Measurements from ENCODE around the gene TRAP1. TPM values are rescaled to one million over a fixed set of nuclear protein-coding genes. Genes with fewer than 3 reads are reported as not detected.

TRAP1 gene
- total RNA-seq, 3 donors from 2014 or later = 44.8 to 69.5 (median 51.4) TPM

DNA sequence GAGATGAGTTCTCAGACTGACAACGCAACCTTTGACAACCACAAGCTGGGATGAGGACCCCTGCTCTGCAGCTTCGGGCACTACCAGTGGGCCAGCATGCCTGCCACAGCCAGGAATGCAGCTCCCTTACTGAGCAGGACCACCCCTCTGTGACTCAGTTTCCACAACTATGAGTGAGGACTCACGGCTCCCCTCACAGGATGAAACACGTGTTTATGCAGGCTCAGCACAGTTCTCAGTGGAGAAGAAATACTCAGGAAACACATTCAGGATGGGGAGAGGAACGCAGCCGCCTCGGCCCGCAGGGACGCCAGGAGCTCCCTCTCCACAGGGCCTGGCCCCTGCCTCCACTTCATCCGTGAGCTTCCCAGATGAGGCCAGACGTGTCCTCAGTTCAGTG is 48.7 kb downstream of the TRAP1 start:
- Histone ChIP-seq H3K4me3 (no peak overlapping the region), H3K4me1 (no peaks in the 10 kb centered on the region), H3K27me3 (no peaks in the 10 kb centered on the region), H3K9me3 (no peaks in the 10 kb centered on the region), H3K27ac (no peak overlapping the region), H3K36me3 (no peaks in the 10 kb centered on the region)
- TF ChIP-seq, protein P1, sequence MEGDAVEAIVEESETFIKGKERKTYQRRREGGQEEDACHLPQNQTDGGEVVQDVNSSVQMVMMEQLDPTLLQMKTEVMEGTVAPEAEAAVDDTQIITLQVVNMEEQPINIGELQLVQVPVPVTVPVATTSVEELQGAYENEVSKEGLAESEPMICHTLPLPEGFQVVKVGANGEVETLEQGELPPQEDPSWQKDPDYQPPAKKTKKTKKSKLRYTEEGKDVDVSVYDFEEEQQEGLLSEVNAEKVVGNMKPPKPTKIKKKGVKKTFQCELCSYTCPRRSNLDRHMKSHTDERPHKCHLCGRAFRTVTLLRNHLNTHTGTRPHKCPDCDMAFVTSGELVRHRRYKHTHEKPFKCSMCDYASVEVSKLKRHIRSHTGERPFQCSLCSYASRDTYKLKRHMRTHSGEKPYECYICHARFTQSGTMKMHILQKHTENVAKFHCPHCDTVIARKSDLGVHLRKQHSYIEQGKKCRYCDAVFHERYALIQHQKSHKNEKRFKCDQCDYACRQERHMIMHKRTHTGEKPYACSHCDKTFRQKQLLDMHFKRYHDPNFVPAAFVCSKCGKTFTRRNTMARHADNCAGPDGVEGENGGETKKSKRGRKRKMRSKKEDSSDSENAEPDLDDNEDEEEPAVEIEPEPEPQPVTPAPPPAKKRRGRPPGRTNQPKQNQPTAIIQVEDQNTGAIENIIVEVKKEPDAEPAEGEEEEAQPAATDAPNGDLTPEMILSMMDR (IDR thresholded peaks at IDR 0.05) = no peak
- TF ChIP-seq POLR2AphosphoS5 (IDR thresholded peaks at IDR 0.05) = no peak
- intact Hi-C loops (cut with DNase I; ENCODE audit: low total_unique reads) = no loop called here
- no peak for DNase-seq (ENCODE audit: low spot score in 2 of 2)

DNA sequence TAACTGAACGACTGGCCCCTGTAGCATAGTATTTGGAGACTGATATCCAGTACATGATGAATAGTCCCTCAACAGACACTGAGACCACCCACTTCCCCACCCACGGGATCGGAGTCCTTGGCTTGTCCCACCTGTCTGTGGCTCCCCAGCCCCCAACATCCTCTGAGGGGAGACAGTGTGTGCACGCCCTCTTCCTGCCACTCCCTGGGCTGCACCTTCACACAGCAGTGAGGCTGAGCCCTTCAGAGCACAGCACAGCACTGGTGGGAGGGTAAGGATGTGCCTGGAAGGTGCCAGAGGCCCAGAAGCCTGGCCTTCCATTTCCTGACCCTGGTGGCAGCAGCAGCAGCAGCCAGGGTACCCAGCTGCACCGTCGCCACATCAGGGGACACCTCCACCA is 51.8 kb downstream of the TRAP1 start:
- no peaks in the 10 kb centered on the region for H3K36me3 ChIP-seq

DNA sequence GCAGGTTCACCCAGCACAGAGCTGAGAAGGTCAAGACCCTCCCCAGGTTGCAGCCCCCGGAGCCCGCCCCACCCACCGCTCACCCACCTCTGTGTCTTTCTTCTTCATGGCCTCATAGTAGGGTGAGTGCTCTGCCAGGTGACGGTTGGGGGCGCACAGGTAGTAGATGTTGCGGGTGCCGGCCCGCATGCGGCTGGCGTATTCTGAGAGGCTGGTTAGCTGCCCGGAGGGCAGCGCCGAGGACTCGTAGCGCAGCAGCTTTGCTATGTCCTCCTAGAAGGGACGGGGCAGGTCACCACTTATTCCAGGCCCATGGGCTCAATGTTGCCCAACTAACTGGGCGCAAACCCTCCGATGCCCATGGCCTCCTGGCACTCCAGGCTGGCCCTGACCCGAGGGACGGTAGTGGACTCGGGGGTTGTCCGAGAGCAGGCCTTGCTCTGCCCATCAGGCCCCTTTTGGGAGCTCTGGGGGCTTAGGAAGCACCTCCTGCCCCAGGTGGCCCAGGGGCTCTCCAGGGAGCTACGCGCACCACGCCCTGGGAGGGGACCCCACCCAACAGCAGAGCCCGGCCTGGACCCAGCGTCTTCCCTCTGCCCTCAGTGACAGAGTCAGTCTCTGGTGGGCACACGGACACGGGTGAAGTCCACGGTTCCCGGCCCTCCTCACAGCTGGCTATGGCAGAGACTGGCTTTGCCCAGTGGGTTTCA is 53.0 kb downstream of the TRAP1 start:
- intact Hi-C loops (cut with DNase I; ENCODE audit: low total_unique reads) = no loop called here
- Histone ChIP-seq H3K36me3 (no peaks in the 10 kb centered on the region), H3K4me1 (no peaks in the 10 kb centered on the region), H3K9me3 (no peaks in the 10 kb centered on the region), H3K27me3 (no peaks in the 10 kb centered on the region), H3K27ac (no peak overlapping the region), H3K4me3 (no peak overlapping the region)
- no peak for DNase-seq (ENCODE audit: low spot score in 2 of 2)
- TF ChIP-seq, protein P1 (IDR thresholded peaks at IDR 0.05) = no peak
- TF ChIP-seq POLR2A (IDR thresholded peaks at IDR 0.05) (no peak), POLR2AphosphoS5 (IDR thresholded peaks at IDR 0.05) (no peak)

More for the DNA sequence above, 51.8 kb downstream of the TRAP1 start:
- Histone ChIP-seq H3K27me3 (no peaks in the 10 kb centered on the region), H3K4me3 (no peak overlapping the region), H3K9me3 (no peaks in the 10 kb centered on the region), H3K27ac (no peak overlapping the region), H3K4me1 (no peaks in the 10 kb centered on the region)
- TF ChIP-seq, protein P1 (IDR thresholded peaks at IDR 0.05) = no peak
- TF ChIP-seq POLR2AphosphoS5 (IDR thresholded peaks at IDR 0.05) = no peak
- no peak for DNase-seq (ENCODE audit: low spot score in 2 of 2)
- intact Hi-C loops (cut with DNase I; ENCODE audit: low total_unique reads) = no loop called here

DNA sequence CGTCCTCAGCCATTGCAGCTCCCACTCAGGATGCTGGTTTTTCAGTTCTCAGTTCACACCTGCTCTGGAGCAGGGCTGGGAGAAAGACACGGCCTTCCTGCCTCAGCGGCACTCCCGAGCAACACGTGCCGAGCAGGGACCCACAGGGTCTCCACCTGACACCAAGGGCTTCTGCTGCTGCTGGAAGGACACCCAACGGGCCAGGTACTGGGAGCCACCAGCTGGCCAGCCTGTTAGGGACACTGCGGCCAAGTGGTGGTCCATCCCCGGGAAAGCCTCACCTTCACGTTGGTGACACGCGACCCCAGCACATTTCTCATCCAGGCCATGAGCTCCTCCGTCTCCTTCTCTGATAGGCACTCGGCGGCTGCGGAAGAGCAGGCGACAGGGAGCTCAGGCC is 54.7 kb downstream of the TRAP1 start:
- Histone ChIP-seq H3K36me3 (peaks cover 3% of the 10 kb centered on the region), H3K27me3 (no peaks in the 10 kb centered on the region), H3K9me3 (no peaks in the 10 kb centered on the region), H3K4me3 (no peak overlapping the region), H3K4me1 (no peaks in the 10 kb centered on the region), H3K27ac (no peak overlapping the region)
- TF ChIP-seq, protein P1 (IDR thresholded peaks at IDR 0.05) = no peak
- TF ChIP-seq POLR2A (IDR thresholded peaks at IDR 0.05) = no peak
- no peak for TF ChIP-seq POLR2AphosphoS5 (IDR thresholded peaks at IDR 0.05)
- intact Hi-C loops (cut with DNase I; ENCODE audit: low total_unique reads) = no loop called here
- DNase-seq (ENCODE audit: low spot score in 2 of 2) = no peak

DNA sequence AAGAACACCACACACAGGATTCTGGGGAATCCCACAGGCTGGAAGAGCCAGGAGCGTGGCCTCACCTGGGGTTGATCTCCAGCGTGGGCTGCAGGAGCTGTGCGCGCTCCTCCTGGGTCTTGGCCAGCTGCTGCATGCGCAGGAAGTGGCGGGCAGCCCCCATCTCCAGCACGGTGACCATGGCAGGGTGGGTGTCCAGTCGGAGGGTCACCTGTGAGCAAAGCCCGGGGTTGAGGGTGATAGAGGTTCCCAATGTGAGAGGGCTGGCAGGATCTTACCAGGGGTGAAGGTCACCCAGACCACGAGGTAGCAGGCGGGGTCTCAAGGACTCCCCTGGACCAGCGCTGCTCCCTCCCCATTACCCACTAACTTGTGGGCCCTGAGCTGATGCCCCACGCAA is 55.4 kb downstream of the TRAP1 start:
- Histone ChIP-seq H3K4me1 (no peaks in the 10 kb centered on the region), H3K4me3 (no peak overlapping the region), H3K27ac (no peak overlapping the region), H3K36me3 (peaks cover 5% of the 10 kb centered on the region), H3K9me3 (no peaks in the 10 kb centered on the region), H3K27me3 (no peaks in the 10 kb centered on the region)
- intact Hi-C loops (cut with DNase I; ENCODE audit: low total_unique reads) = no loop called here
- TF ChIP-seq POLR2AphosphoS5 (IDR thresholded peaks at IDR 0.05) (no peak), POLR2A (IDR thresholded peaks at IDR 0.05) (no peak)
- TF ChIP-seq, protein P1 (IDR thresholded peaks at IDR 0.05) = no peak
- DNase-seq (ENCODE audit: low spot score in 2 of 2) = no peak
